ENCODE data around the gene SYNE1.

DNA sequence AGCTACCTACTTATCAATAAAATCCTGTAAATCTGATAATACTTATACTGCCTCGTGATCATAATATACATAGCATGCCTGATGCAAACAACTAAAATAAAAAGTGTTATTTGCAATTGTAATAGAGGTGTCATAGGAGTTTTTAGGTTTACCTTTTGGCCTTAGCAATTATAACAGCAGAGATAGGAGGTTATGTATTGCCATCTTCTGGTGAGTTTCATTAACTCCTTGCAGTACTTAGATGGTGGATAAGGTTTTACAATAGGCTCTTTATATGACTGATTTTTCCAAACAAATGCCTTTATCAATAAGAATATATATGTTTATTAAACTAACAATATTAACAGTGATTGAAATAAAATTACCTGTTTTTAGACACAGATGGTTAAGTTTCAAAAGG, 32.7 kb upstream of the SYNE1 start:
- no peak for TF ChIP-seq POLR2A (IDR thresholded peaks at IDR 0.05)
- TF ChIP-seq, protein P1, sequence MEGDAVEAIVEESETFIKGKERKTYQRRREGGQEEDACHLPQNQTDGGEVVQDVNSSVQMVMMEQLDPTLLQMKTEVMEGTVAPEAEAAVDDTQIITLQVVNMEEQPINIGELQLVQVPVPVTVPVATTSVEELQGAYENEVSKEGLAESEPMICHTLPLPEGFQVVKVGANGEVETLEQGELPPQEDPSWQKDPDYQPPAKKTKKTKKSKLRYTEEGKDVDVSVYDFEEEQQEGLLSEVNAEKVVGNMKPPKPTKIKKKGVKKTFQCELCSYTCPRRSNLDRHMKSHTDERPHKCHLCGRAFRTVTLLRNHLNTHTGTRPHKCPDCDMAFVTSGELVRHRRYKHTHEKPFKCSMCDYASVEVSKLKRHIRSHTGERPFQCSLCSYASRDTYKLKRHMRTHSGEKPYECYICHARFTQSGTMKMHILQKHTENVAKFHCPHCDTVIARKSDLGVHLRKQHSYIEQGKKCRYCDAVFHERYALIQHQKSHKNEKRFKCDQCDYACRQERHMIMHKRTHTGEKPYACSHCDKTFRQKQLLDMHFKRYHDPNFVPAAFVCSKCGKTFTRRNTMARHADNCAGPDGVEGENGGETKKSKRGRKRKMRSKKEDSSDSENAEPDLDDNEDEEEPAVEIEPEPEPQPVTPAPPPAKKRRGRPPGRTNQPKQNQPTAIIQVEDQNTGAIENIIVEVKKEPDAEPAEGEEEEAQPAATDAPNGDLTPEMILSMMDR (IDR thresholded peaks at IDR 0.05): no peak
